ENCODE data around the gene MYL7. TPM values are rescaled to one million over a fixed set of nuclear protein-coding genes. Genes with fewer than 3 reads are reported as not detected.

Gene MYL7
- total and polyA plus RNA-seq, 12 donors = 146 to 6,323 (median 1,764) TPM

- 81 to 91% methylated on average over 2 of the region's 2 CpGs for WGBS, 2 donors
- intact Hi-C loops (cut with DNase I) = no loop called here
- Histone ChIP-seq H3K9me3 (peaks cover 0 to 14% (median 8%) of the 10 kb centered on the region in 11 donors), H3K27ac (no peak overlapping the region), H3K36me3 (no peaks in the 10 kb centered on the region), H3K27me3 (peaks cover 0 to 7% (median 0%) of the 10 kb centered on the region in 7 donors), H3K4me3 (no peak overlapping the region), H3K4me1 (no peaks in the 10 kb centered on the region)
- TF ChIP-seq CTCF (IDR thresholded peaks at IDR 0.05) = no peak
- ATAC-seq (no peak), DNase-seq (no peak)
These were observed 43.8 kb upstream of the MYL7 start for GRCh38 chr7:44184873-44185446.

GRCh38 chr7:44184206-44184872 is 43.2 kb upstream of the MYL7 start:
- WGBS, 2 donors = 68 to 73% methylated on average over 16 of the region's 16 CpGs
- ATAC-seq = no peak

GRCh38 chr7:44183386-44183785 is 42.3 kb upstream of the MYL7 start:
- WGBS, 2 donors = 28 to 39% methylated on average over 2 of the region's 2 CpGs
- no peaks in the 10 kb centered on the region for H3K36me3 ChIP-seq
- no peak for ATAC-seq
- H3K27me3 ChIP-seq = peaks cover 0 to 7% (median 0%) of the 10 kb centered on the region in 7 donors
- no peaks in the 10 kb centered on the region for H3K4me1 ChIP-seq
- TF ChIP-seq CTCF (IDR thresholded peaks at IDR 0.05) = no peak
- H3K4me3 ChIP-seq = no peak overlapping the region
- DNase-seq = no peak
- peaks cover 0 to 14% (median 8%) of the 10 kb centered on the region in 11 donors for H3K9me3 ChIP-seq
- H3K27ac ChIP-seq = no peak overlapping the region
- intact Hi-C loops (cut with DNase I) = no loop called here

More at GRCh38 chr7:44184206-44184872, 43.2 kb upstream of the MYL7 start:
- H3K4me1 ChIP-seq = no peaks in the 10 kb centered on the region
- no peak for TF ChIP-seq CTCF (IDR thresholded peaks at IDR 0.05)
- intact Hi-C loops (cut with DNase I) = no loop called here
- no peak overlapping the region for H3K27ac ChIP-seq
- peaks cover 0 to 14% (median 8%) of the 10 kb centered on the region in 11 donors for H3K9me3 ChIP-seq
- no peak overlapping the region for H3K4me3 ChIP-seq
- H3K36me3 ChIP-seq = no peaks in the 10 kb centered on the region
- DNase-seq = no peak
- H3K27me3 ChIP-seq = peaks cover 0 to 7% (median 0%) of the 10 kb centered on the region in 7 donors

GRCh38 chr7:44182827-44183226 is 41.7 kb upstream of the MYL7 start:
- TF ChIP-seq CTCF (IDR thresholded peaks at IDR 0.05) = no peak

More at GRCh38 chr7:44182827-44183226, 41.7 kb upstream of the MYL7 start:
- no peaks in the 10 kb centered on the region for H3K36me3 ChIP-seq
- intact Hi-C loops (cut with DNase I) = no loop called here
- ATAC-seq (no peak), DNase-seq (no peak)
- peaks cover 0 to 7% (median 0%) of the 10 kb centered on the region in 7 donors for H3K27me3 ChIP-seq
- no peak overlapping the region for H3K4me3 ChIP-seq
- peaks cover 0 to 4% (median 0%) of the 10 kb centered on the region in 9 donors for H3K4me1 ChIP-seq
- H3K27ac ChIP-seq = no peak overlapping the region
- WGBS, 2 donors = 77 to 80% methylated on average over 5 of the region's 5 CpGs
- peaks cover 0 to 14% (median 8%) of the 10 kb centered on the region in 11 donors for H3K9me3 ChIP-seq

All from heart right ventricle (tissue), 16 donors.